ENCODE results near the gene NKPD1.

DNA sequence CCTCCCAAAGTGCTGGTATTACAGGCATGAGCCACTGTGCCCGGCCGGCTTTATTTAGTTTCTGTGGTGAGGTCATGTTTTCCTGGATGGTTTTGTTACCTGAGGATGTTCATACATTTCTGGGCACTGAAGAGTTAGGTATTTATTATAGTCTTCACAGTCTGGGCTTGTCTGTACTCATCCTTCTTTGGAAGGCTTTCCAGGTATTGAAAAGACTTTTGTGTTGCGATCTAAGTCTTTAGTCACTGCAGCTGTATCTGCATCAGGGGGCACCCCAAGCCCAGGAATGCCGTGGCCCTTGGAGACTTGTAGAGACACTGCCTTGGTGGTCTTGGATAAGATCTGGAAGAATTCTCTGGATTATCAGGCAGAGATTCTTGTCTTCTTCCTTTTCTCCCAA lies 30.6 kb upstream of the NKPD1 start:
- TF ChIP-seq, protein P1, sequence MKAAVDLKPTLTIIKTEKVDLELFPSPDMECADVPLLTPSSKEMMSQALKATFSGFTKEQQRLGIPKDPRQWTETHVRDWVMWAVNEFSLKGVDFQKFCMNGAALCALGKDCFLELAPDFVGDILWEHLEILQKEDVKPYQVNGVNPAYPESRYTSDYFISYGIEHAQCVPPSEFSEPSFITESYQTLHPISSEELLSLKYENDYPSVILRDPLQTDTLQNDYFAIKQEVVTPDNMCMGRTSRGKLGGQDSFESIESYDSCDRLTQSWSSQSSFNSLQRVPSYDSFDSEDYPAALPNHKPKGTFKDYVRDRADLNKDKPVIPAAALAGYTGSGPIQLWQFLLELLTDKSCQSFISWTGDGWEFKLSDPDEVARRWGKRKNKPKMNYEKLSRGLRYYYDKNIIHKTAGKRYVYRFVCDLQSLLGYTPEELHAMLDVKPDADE (IDR thresholded peaks at IDR 0.05), result no peak
- TF ChIP-seq, protein P2, sequence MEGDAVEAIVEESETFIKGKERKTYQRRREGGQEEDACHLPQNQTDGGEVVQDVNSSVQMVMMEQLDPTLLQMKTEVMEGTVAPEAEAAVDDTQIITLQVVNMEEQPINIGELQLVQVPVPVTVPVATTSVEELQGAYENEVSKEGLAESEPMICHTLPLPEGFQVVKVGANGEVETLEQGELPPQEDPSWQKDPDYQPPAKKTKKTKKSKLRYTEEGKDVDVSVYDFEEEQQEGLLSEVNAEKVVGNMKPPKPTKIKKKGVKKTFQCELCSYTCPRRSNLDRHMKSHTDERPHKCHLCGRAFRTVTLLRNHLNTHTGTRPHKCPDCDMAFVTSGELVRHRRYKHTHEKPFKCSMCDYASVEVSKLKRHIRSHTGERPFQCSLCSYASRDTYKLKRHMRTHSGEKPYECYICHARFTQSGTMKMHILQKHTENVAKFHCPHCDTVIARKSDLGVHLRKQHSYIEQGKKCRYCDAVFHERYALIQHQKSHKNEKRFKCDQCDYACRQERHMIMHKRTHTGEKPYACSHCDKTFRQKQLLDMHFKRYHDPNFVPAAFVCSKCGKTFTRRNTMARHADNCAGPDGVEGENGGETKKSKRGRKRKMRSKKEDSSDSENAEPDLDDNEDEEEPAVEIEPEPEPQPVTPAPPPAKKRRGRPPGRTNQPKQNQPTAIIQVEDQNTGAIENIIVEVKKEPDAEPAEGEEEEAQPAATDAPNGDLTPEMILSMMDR (conservative IDR thresholded peaks at IDR 0.05; ENCODE audit: low read depth in 2 of 2), result peak; percentile 27 to 57; a peak in 3 of 4 replicates
- no peak for TF ChIP-seq POLR2AphosphoS5 (IDR thresholded peaks at IDR 0.05; ENCODE audit: low read depth)
- TF ChIP-seq EZH2 (IDR thresholded peaks at IDR 0.05; ENCODE audit: low read depth, unreplicated experiment), result no peak
- TF ChIP-seq CREB1 (CRISPR knock-in tag; IDR thresholded peaks at IDR 0.05; ENCODE audit: low read depth), result no peak
- TF ChIP-seq, protein P3, sequence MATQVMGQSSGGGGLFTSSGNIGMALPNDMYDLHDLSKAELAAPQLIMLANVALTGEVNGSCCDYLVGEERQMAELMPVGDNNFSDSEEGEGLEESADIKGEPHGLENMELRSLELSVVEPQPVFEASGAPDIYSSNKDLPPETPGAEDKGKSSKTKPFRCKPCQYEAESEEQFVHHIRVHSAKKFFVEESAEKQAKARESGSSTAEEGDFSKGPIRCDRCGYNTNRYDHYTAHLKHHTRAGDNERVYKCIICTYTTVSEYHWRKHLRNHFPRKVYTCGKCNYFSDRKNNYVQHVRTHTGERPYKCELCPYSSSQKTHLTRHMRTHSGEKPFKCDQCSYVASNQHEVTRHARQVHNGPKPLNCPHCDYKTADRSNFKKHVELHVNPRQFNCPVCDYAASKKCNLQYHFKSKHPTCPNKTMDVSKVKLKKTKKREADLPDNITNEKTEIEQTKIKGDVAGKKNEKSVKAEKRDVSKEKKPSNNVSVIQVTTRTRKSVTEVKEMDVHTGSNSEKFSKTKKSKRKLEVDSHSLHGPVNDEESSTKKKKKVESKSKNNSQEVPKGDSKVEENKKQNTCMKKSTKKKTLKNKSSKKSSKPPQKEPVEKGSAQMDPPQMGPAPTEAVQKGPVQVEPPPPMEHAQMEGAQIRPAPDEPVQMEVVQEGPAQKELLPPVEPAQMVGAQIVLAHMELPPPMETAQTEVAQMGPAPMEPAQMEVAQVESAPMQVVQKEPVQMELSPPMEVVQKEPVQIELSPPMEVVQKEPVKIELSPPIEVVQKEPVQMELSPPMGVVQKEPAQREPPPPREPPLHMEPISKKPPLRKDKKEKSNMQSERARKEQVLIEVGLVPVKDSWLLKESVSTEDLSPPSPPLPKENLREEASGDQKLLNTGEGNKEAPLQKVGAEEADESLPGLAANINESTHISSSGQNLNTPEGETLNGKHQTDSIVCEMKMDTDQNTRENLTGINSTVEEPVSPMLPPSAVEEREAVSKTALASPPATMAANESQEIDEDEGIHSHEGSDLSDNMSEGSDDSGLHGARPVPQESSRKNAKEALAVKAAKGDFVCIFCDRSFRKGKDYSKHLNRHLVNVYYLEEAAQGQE (IDR thresholded peaks at IDR 0.05; ENCODE audit: unreplicated experiment), result no peak
